Smooth muscle cell (in vitro differentiated cells): ENCODE data around the gene NDST4. TPM values are rescaled to one million over a fixed set of nuclear protein-coding genes. Genes with fewer than 3 reads are reported as not detected.

Source experiments
- DNase-seq: peaks from one replicate; lab custom pipeline; 2025; ENCODE audit not compliant: unreplicated experiment; lab: John Stamatoyannopoulos, UW
- H2AFZ ChIP-seq: fragments of 200-600 bp; sonication (generic); 2 replicates; pipeline ENCODE4 v1.6.0; 2016; ENCODE audit warnings: antibody characterized with exemption, low read depth, mild to moderate bottlenecking
- H3F3A ChIP-seq: fragments of 200-600 bp; sonication (generic); 2 replicates; pipeline ENCODE4 v1.6.0; 2017; ENCODE audit warnings: antibody characterized with exemption, low read depth
- H3K27ac ChIP-seq: fragments of 200-600 bp; sonication (generic); 2 replicates; pipeline ENCODE4 v1.5.1; 2016; ENCODE audit warnings: low read depth, mild to moderate bottlenecking
- H3K27me3 ChIP-seq: fragments of 200-600 bp; sonication (generic); 2 replicates; pipeline ENCODE4 v1.6.1; 2016; ENCODE audit warnings: low read depth, mild to moderate bottlenecking
- H3K36me3 ChIP-seq: fragments of 200-600 bp; sonication (generic); 2 replicates; pipeline ENCODE4 v1.5.1; 2016; ENCODE audit warnings: low read depth
- H3K4me1 ChIP-seq: fragments of 200-600 bp; sonication (generic); 2 replicates; pipeline ENCODE4 v1.5.1; 2016; ENCODE audit warnings: low read depth
- H3K4me2 ChIP-seq: fragments of 200-600 bp; sonication (generic); 2 replicates; pipeline ENCODE4 v1.6.0; 2016; ENCODE audit warnings: mild to moderate bottlenecking
- H3K4me3 ChIP-seq: fragments of 200-600 bp; sonication (generic); 2 replicates; pipeline ENCODE4 v1.5.1; 2016; ENCODE audit warnings: mild to moderate bottlenecking
- H3K79me2 ChIP-seq: fragments of 200-600 bp; sonication (generic); 2 replicates; pipeline ENCODE4 v1.6.0; 2016; ENCODE audit warnings: low read depth, mild to moderate bottlenecking
- H3K9ac ChIP-seq: fragments of 200-600 bp; sonication (generic); 2 replicates; pipeline ENCODE4 v1.6.0; 2016; ENCODE audit warnings: low read depth
- H3K9me3 ChIP-seq: fragments of 200-600 bp; sonication (generic); replicated peaks from 2 replicates; pipeline ENCODE4 v1.5.1; 2016; ENCODE audit warnings: low read depth
- H4K20me1 ChIP-seq: fragments of 200-600 bp; sonication (generic); 2 replicates; pipeline ENCODE4 v1.6.0; 2016; ENCODE audit warnings: low read depth
- CTCF ChIP-seq: fragments of 200-600 bp; sonication (generic); IDR thresholded peaks from 2 replicates; pipeline ENCODE4 v1.5.1; 2017; ENCODE audit warnings: borderline replicate concordance, mild to moderate bottlenecking, antibody characterized with exemption; ENCODE audit not compliant: insufficient read depth, poor library complexity, severe bottlenecking
- WGBS: methylation state at CpG from one replicate; pipeline ENCODE4 v1.1.7; 2016; ENCODE audit warnings: low lambda C conversion rate; 5-methylcytosine and 5-hydroxymethylcytosine counted together
- polyA plus RNA-seq: library from polyadenylated mRNA; unstranded; fragments of >200 nt; fragmentation: Nextera tagmentation; extraction: Ambion mirVana; gene quantifications from 2 replicates; pipeline ENCODE4 v1.2.1, GENCODE V29; 2016
- total RNA-seq: library from RNA; depleted of rRNA; stranded (reverse); fragments of >200 nt; gene quantifications from 2 replicates; pipeline ENCODE4 v1.2.3, GENCODE V29; 2014

Gene NDST4
- total and polyA plus RNA-seq, 2 experiments from 2014 or later = not detected

GRCh38 chr4:114827651-114828050 lies 285.8 kb downstream of the NDST4 start:
- no peaks in the 10 kb centered on the region for H3K79me2 ChIP-seq
- H3K27me3 ChIP-seq = no peaks in the 10 kb centered on the region
- no peaks in the 10 kb centered on the region for H3K9me3 ChIP-seq
- no peaks in the 10 kb centered on the region for H4K20me1 ChIP-seq
- H3K9ac ChIP-seq = no peak overlapping the region
- DNase-seq = no peak
- H3K4me1 ChIP-seq = no peaks in the 10 kb centered on the region
- H3K36me3 ChIP-seq = no peaks in the 10 kb centered on the region
- no peak overlapping the region for H2AFZ ChIP-seq
- no peak overlapping the region for H3K4me2 ChIP-seq
- 83% methylated on average over 5 of the region's 5 CpGs for WGBS
- no peak overlapping the region for H3K4me3 ChIP-seq
- no peak overlapping the region for H3K27ac ChIP-seq
- no peak for TF ChIP-seq CTCF
- H3F3A ChIP-seq = no peaks in the 10 kb centered on the region

- no peaks in the 10 kb centered on the region for H3K27me3 ChIP-seq
- WGBS = 85% methylated on average over 1 of the region's 1 CpG
- no peaks in the 10 kb centered on the region for H4K20me1 ChIP-seq
- no peaks in the 10 kb centered on the region for H3K9me3 ChIP-seq
- H3K4me3 ChIP-seq = no peak overlapping the region
- H3K79me2 ChIP-seq = no peaks in the 10 kb centered on the region
- H3K27ac ChIP-seq = no peak overlapping the region
- H3K36me3 ChIP-seq = no peaks in the 10 kb centered on the region
- no peak overlapping the region for H3K4me2 ChIP-seq
- no peaks in the 10 kb centered on the region for H3K4me1 ChIP-seq
- no peak for TF ChIP-seq CTCF
- H3F3A ChIP-seq = no peaks in the 10 kb centered on the region
- no peak overlapping the region for H2AFZ ChIP-seq
- H3K9ac ChIP-seq = no peak overlapping the region
- DNase-seq = no peak
Measured at GRCh38 chr4:114815760-114816159, 297.7 kb downstream of the NDST4 start.

GRCh38 chr4:114813961-114814360 lies 299.5 kb downstream of the NDST4 start:
- no peak overlapping the region for H3K4me3 ChIP-seq
- H3K9ac ChIP-seq = no peak overlapping the region
- H3K4me1 ChIP-seq = no peaks in the 10 kb centered on the region
- H4K20me1 ChIP-seq = no peaks in the 10 kb centered on the region
- no peak for TF ChIP-seq CTCF
- H3K79me2 ChIP-seq = no peaks in the 10 kb centered on the region
- 79% methylated on average over 1 of the region's 1 CpG for WGBS
- H3K36me3 ChIP-seq = no peaks in the 10 kb centered on the region
- no peaks in the 10 kb centered on the region for H3F3A ChIP-seq
- H3K27ac ChIP-seq = no peak overlapping the region
- no peaks in the 10 kb centered on the region for H3K27me3 ChIP-seq
- no peaks in the 10 kb centered on the region for H3K9me3 ChIP-seq
- no peak overlapping the region for H2AFZ ChIP-seq
- no peak for DNase-seq
- no peak overlapping the region for H3K4me2 ChIP-seq

GRCh38 chr4:114811564-114812301 lies 301.7 kb downstream of the NDST4 start:
- Histone ChIP-seq H3F3A (no peaks in the 10 kb centered on the region), H2AFZ (no peak overlapping the region), H3K9ac (no peak overlapping the region), H3K79me2 (no peaks in the 10 kb centered on the region), H3K4me3 (no peak overlapping the region), H3K4me2 (no peak overlapping the region), H3K9me3 (no peaks in the 10 kb centered on the region), H3K27ac (no peak overlapping the region), H4K20me1 (no peaks in the 10 kb centered on the region), H3K27me3 (no peaks in the 10 kb centered on the region), H3K36me3 (no peaks in the 10 kb centered on the region), H3K4me1 (no peaks in the 10 kb centered on the region)
- WGBS = 55% methylated on average over 4 of the region's 4 CpGs
- no peak for DNase-seq
- no peak for TF ChIP-seq CTCF
